SH-SY5Y (cell line): ENCODE data around the gene DNM3.

Experiments used
- GATA2 ChIP-seq: IDR thresholded peaks from 2 replicates; pipeline ENCODE4 v1.6.1; 2011; ENCODE audit warnings: mild to moderate bottlenecking, low read depth, low read length
- GATA3 ChIP-seq: IDR thresholded peaks from 2 replicates; pipeline ENCODE4 v1.6.1; 2011; ENCODE audit warnings: low read depth, mild to moderate bottlenecking, low read length, moderate library complexity

- TF ChIP-seq GATA2 (no peak), GATA3 (no peak)
Observed at GRCh38 chr1:171999756-172000155, 158.5 kb downstream of the DNM3 start.
